NCI-H510A (cell line): ENCODE results near the gene MRTFB.

Experiments
- DNase-seq: peaks from one replicate; lab custom pipeline; 2025; lab: John Stamatoyannopoulos, UW

Gene MRTFB

GRCh38 chr16:14285513-14286367 is 214.6 kb downstream of the MRTFB start:
- peak; percentile 30 for DNase-seq

DNA sequence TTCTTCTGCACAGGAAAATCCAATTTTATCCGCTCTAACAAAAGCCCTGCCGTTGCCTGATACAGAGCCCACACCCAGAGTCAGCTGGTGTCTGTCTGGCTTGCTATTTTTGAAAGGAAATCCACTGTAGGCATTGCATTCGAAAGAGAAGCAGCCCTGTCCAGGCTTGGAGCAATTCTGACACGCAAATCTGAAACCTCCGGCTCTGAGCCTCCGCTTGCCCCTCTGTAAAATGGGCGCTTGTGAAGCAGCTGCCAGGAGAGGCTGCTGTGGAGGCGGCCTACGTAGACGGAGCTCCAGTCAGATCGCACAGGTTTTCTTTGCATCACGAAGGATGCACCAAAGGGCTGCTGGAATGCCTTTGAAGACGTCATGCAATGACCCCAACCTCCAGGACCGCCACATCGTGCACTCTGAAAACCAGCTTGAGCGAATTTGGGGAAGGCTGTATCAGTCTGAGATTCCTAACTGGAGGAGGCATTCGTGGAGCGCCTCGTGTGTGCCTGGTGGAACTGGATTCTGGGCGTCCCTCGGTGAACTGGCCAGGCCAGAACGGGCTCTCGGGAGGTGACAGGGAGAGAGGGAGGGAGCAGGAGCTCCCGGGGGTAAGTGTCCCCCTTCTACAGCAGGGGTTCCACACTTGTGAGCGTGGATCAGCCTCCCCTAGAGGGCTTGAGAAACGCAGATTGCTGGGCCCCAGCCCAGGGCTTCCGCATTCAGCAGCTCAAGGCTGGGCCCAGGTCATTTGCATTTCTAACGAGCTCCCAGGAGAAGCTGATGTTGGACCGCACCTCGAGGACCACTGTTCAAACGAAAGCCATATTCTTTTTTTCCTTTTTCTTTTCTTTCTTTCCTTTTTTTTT is 215.5 kb downstream of the MRTFB start:
- no peak for DNase-seq

DNA sequence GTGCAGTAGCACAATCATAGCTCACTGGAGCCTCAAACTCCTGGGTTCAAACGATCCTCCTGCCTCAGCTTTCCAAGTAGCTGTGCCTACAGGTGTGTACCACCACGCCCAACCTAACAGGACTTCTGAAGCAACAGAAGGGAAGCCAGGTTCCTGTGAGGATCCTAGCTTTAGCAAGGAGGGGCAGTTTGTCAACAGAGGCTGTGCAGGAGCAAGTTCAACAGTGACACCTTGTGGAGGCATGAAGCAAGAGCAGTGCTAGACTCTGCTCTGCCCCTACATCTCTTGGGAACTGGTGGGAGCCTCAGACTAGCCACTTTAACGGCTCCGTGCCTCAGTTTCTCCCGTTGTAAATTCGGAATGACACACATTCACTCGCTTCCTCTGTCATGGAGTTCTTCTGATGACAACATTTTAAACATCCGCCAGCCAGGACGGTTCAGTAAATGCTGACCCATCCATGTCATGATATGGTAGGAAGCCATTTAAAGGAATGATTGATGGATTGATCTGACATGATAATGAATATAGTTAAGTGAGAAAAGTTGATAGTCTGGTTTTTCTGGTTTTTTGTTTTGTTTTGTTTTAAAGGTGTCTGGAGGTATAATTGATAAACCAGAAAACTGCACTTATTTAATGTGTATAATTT is 218.7 kb downstream of the MRTFB start:
- DNase-seq, result peak; percentile 12

GRCh38 chr16:14291286-14291685 is 220.2 kb downstream of the MRTFB start:
- DNase-seq, result no peak

DNA sequence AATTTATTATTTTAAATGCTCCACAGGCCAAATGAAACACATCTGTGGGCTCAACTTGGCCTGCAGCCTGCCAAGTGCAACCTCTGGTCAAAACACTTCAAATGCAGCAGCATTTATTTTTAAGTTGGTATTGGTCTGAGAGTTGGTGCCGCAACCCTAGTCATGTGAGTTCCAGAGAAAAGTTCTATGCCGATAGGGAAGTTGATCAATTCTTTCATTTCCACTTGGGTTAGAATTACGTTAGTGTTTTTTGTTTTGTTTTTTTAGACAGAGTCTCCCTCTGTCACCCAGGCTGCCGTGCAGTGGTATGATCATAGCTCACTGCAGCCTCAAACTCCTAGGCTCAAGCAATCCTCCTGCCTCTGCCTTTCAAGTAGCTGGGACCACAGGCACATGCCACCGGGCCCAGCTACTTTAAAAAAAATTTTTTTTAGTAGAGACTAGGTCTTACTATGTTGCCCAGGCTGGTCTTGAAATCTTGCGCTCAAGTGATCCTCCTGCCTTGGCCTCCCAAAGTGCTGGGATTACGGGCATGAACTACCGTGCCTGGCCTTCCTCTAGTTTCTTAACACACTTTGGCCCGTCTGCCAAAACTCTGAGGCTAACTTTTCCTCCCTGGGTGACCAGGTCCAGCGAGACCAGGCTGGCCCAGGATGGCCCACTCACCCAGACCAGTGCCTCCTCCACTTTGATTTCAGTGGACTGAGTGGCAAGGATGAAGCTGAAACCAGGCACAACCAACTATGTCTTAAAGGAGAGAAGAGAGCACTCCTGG is 221.1 kb downstream of the MRTFB start:
- DNase-seq, result no peak

DNA sequence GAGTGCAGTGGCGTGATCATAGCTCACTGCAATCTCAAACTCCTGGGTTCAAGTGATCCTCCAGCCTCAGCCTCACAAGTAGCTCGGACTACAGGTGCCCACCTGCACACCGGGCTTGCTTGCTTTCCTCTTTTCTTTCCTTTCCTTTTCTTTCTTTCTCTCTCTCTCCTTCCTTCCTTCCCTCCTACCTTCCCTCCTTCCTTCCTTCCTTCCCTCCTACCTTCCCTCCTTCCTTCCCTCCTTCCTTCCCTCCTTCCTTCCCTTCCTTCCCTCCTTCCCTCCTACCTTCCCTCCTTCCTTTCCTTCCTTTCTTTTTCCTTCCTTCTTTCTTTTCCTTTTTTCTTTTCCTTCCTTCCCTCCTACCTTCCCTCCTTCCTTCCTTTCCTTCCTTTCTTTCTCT is 225.5 kb downstream of the MRTFB start:
- DNase-seq, result no peak

DNA sequence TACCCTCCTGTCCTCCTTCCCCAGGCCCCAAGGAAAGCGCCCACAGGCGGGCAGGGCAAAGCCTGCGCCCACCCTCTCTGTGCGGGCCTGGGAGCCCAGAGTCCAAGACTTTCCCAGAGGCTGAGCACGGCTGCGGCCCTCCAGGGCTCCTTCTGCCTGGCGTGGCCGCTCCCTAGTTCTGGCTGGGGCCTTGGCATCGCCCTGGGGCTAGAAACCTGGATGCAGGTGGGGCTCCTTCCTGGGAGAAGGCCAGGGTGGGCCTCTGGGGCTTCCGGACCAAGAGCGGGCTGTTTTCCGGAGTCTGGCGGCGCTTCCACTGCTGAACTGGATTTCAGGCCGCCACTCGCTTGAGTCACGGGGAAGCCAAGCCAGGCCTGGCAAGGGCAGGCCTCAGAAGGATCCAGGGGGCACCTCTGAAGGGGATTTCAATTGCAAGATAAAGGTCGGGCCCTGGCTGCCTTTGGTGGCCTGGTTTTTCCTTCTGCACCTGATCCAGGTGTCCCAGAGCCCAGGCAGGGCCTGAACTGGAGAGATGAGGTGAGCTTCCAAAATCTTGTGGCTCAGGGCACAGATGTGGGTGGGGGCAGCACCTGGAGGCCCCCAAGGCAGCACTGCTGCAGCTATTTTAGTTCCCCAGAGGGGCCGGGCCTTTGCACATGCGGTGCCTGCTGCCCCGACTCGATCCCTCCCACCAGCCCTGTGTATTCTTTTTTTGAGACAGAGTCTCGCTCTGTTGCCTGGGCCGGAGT is 227.4 kb downstream of the MRTFB start:
- no peak for DNase-seq

DNA sequence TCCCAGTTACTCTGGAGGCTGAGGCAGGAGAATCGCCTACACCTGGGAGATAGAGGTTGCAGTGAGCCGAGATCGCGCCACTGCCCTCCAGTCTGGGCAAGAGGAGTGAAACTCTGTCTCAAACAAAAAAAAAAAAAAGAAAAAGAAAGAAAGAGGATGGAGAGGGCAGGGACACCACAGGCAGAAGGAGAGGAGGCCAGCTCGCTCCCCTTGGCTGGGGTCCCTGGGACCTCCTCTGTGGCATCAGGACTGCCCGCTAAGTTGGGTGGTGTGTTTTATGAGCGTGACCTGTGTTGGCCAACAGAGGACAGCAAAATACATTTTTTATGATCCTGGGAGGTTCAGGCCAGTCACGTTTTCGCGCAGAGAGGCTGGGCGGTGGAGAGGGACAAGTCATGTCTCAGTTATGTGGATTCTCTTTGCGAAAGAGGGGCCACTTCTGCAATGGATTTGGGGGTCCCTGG is 229.6 kb downstream of the MRTFB start:
- DNase-seq, result peak; percentile 11

DNA sequence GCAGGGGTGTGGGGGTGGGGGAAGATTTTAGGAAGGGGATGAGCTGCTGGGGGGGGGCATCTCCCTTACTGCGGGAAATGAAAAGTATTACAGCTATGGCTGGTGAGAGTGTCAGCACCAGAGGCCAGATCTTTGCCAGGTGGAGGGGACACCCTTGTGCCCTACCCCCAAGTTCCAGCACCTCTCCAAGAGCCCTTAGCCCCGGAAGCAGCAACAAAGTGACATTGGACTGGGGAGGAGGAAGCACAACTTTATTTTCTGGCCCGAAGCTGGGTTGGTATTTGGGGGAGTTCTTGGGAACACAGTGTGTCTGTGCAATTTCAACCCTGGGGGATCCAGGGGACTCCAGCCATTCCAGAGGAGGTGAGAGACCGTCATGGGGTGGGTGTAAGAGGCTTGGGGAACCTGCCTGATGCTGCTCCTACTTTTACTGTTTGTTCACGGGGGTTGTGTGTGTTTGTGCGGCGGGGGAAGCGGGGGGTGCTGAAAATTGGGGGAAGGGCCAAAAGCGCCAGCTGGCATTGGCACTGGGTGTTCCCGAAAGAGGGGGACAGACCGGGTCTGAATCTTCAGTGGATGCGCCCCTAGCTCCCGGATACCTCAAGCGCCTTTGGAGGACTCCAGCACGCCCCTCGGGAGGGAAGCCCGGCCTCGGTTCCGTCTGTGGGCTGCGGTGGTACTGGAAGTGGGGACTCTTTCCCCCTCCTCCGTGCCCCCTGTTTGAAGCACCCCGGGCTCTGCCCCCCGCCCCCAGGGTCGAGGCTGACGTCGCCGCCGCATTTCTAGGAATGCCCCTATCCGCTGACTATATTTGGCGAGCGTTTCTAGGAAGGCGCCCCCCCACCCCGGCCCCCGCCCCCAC is 230.3 kb downstream of the MRTFB start:
- no peak for DNase-seq

DNA sequence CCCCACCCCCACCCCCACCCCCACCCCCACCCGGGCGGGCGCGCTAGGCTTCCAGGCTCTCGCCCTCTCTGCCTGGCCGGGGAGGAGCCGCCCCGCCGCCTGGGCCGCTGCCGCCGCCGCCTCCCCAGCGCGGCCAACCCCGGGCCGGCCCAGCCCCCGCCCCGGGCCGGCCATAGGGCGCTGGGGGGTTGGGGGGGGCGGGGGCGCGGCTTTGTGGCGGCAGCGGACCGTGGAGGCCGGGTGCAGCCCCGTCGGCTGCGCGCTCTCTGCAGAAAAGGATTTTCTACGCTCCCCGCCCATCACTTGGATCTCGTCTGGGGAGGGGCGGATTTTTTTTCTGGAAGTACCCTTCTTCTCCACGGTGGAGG is 230.9 kb downstream of the MRTFB start:
- peak; percentile 41 for DNase-seq

- DNase-seq, result no peak
Measured at GRCh38 chr16:14302399-14303181, 231.5 kb downstream of the MRTFB start.

DNA sequence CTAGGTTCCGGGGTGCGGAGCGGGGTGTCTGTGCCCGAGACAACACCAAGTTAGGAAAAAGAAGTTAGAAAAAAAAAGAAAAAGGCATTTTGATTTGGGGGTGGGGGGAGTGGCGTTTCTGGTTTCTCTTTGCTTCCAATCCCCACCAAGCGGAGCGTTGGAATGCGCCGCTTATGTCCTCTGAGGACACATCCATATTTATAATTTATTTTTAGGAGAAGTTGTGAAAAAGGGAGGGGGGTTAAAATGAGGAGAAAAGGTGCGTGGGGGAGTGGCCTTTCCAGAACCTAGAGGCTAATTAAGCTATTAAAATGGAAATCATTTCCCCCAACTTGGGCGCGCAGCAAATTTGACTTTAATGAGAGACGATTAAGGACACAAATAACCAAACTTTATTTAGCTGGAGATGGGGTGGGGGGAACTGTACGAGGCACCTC is 232.1 kb downstream of the MRTFB start:
- no peak for DNase-seq

DNA sequence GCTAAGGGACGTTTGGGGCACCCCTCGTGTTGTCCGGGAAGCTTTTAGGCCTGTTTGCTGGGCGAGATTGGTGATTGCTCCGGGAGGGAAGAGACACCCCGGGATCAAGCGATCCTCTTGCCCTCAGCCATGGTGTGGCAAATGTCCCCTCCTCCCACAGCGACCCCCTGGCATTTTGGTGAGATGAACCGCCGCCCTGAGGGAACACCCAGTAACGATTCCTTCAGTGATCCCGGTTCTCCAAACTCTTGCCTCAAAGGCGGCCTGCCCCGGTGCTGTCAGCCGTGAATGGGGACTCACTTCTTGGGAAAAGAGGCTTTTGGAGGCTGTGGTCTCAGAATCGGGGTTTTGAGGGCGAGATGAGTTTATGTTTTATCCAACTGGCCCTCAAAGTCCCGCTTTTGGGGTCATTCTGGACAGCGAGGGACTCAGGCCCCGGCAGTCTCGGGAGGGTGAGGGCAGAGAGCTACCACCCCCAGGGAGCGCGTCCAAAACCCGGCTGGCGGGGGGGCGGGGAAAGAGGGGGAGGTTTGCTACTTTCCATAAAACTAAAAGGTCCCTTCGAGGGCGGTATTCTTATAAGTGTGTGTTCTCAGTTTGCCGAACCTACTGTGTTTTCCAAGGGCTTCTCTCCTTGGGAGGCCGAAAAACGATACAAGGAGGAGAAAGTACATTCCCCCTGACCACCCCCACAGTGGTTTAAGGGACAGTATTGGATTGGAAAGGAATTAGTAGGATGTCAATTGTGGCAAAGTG is 232.7 kb downstream of the MRTFB start:
- DNase-seq, result no peak

- no peak for DNase-seq
Measured at GRCh38 chr16:14304891-14305460, 233.9 kb downstream of the MRTFB start.

- DNase-seq, result no peak
Measured at GRCh38 chr16:14306485-14307058, 235.5 kb downstream of the MRTFB start.

GRCh38 chr16:14307059-14307526 is 236.0 kb downstream of the MRTFB start:
- no peak for DNase-seq

DNA sequence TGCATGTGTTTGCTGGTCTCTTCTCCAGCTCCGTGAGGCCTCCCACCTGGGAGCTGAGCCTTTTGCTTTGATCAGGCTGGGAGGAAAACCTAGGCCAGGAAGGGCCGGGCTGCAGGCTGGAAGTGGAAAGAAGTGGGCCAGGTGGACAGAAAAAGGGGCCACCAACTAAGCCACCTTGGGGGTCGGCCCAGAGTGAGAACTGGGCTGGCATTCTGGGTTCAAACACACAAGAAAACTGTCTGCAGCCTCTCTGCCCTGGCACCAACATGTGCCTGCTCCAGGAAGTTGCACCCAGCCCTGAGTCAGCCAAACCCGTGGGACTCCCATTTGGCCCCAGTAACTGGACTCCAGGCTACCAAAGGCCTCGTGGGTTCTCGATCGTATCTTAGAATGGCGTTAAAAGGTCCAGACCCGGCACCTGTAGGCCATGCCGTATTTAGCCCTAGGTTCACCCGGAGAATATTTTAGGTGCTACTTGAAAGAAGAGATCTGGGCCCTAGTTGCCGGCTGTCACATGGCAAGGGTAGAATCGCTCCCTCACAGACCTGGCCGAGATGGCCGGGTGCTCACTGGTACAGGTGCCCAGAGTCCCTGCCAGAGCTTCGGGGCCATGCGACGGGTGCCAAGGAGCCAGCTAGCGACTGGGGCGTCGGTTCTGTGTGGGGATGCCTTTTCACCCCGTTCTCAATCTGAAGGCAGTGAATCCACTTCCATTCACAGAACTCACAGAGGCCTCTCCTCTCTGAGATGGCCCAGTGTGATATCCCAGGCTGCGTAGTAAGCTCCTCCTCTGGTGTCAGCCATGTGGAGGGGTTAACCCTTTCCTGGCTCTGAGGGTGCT is 236.6 kb downstream of the MRTFB start:
- no peak for DNase-seq
